ENCODE results near the gene INSIG2.

Gene INSIG2

DNA sequence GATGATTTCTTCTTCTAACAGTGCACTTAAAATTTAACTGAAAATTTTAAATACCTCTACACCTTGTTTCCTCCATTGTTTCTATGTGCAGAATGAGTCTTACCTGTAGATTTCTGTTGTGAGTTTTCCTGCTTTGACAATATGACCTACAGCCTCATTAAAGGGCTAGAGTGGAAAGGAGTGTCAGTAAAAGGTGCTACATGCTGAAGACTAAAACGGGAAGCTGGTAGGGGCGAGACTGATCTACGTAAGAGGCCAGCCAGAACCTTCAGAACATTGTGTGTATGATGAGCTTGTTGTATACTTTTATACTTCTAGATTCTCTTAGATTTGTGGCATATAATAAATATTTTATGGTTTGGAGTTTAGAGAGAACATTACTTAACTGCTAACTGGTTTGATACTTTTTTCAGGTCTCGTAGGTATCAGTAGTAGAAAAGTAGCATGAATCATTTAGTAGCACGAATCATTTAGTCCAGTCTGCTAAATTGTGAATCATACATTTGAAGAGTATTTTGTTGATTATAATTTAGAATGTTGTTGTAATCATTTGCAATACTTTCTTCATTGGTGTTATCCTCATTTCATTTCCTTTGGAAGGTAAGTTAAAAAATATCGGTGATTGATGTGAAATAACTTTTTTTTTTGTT, 14.3 kb downstream of the INSIG2 start:
- no peak for DNase-seq (ENCODE audit: low spot score)

- DNase-seq (ENCODE audit: low spot score), result no peak
These were observed 16.0 kb downstream of the INSIG2 start for GRCh38 chr2:118103951-118104940.

GRCh38 chr2:118105497-118105896, 17.2 kb downstream of the INSIG2 start:
- no peak for DNase-seq (ENCODE audit: low spot score)

- DNase-seq (ENCODE audit: low spot score), result no peak
These were observed 18.7 kb downstream of the INSIG2 start for GRCh38 chr2:118106926-118107325.

DNA sequence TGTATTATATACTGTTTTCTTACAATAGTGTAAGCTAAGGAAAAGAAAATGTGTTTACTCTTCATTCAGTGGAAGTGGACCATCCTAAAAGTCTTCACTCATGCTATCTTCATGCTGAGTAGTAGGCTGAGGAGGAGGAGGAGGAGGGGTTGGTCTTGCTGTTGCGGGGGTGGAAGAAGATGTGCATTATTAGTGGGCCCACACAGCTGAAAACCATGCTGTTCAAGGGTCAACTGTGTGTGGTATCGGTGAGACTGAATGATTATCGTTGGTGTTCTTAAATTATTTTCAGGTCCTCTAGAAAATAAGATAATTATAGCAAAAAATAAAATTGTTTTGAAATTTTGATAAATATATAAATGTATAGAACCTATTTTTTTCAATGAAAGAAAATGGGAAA, 22.0 kb downstream of the INSIG2 start:
- DNase-seq (ENCODE audit: low spot score), result no peak

DNA sequence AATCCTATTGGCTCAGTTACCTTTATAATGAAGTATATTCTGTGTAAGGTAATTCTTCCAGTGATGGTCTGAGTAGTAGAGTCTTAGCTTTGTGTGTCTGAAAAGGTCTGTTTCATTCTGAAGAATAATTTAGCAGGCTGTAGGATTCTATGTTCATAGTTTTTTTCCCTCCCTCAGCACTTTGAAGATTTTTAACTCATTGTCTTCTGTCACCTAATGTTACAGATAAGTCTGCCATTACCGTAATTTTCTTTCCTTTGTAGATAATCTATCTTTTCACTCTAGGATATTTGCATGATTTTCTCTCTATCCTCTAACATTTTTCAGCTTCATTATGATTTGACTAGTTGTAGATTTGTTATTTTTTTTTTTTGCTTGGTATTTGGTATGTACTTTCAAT, 22.7 kb downstream of the INSIG2 start:
- DNase-seq (ENCODE audit: low spot score), result no peak

DNA sequence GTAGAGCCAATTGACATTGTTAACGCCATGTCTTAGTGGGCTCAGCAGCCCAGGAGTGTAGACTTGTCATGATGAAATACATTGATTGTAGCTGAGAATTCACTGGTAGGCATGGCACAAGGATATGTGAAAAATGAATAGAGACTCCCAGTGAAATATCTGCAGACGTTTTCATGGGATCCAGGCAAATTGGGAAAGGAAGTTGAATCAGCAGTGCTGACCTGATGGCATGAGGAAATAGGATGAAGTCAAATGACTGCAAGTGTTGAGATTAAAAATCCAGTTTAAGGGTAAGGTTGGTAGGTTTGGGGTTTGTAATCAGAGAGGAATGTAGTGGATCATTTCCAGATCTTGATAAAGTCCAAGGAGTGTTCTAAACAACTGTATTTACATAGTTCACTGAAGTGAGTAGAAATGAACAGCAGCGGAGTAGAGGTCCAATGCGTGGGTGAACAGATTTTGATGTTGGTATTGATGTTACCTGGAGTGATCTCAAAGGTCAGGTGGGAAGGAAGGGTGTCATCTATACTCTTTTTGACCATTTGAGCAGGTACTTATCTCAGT, 24.6 kb downstream of the INSIG2 start:
- no peak for DNase-seq (ENCODE audit: low spot score)

DNA sequence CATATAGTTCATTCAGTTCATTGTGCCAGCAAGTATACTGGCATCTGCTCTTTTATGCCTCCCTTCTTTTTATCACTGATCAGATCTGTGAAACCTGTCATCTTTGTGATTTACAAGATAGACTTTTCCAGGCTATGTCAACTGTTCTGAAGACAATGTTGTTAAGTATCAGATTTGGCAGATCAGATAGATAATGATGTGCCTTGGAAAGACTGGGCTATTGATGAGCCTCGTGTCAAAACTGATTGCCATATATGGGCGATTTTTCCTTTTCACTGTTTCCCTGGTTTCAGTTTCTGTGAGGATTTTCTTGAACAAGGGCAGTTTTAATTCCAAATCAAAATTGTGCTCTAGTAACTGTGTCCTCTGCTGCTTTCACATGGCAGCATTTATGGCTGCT, 26.6 kb downstream of the INSIG2 start:
- DNase-seq (ENCODE audit: low spot score), result no peak

- no peak for DNase-seq (ENCODE audit: low spot score)
These were observed 27.5 kb downstream of the INSIG2 start for GRCh38 chr2:118115761-118116160.

GRCh38 chr2:118118479-118118878, 30.2 kb downstream of the INSIG2 start:
- no peak for DNase-seq (ENCODE audit: low spot score)

DNA sequence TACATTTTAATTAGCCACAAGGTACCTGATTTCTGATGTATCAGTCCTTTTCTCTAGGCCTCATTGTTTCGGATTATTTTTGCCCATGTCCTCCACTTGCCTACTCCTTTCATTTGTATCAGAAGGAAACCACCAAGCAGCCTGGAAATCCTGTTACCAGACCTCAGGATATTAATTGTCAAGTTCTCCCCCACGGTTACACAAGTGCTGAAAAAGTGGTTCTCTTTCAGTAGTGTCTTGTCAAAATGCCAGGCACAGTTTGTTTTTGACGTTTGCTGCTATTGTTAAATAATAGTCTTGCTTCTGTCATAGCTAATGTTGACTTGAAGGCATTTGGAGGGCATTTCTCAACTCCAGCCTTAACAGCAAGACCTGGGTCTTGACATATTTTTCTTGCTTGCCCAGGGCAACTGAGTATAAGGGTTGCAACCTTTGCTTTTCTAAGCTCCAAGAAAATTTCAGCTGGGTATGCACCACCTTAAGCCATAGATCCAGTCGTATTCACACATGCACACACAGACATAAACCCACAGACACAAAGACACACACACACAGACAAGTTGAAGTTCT, 31.0 kb downstream of the INSIG2 start:
- DNase-seq (ENCODE audit: low spot score), result no peak

GRCh38 chr2:118119761-118120400, 31.6 kb downstream of the INSIG2 start:
- no peak for DNase-seq (ENCODE audit: low spot score)

DNA sequence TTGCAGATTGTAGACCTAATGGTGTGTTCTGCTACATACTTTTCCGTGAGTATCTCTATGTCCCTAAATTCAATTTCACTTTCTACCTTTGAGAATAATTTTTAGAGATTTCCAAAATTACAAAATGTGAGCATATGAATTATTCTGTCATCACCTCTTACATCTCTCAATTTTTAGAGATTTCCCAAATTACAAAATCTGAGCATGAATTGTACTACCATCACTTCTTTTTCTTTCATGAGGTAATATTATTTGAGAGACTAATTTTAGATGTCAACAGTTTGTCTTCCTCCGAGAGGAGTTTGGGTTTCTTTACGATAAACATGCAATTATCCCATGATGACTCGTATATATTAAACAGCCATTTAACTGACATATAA, 32.1 kb downstream of the INSIG2 start:
- no peak for DNase-seq (ENCODE audit: low spot score)

DNA sequence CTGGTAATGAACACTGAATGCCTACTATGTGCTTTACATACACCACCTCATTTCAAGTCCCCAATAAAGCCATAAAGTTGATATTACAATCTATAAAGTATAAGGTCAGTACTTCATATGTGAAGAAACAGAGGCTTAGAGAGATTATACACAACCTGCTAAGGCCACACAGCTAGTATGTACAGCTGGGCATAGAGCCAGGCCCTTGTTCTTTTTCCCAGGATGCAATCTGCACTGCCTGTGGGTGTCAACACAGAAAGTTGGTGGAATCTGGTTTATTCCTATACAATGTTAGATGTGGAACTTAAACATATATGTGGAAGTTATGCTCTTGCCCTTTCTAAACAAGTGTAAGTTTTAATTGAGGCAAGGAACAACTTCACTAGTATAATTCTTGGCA, 32.8 kb downstream of the INSIG2 start:
- no peak for DNase-seq (ENCODE audit: low spot score)

GRCh38 chr2:118121986-118122524, 33.8 kb downstream of the INSIG2 start:
- no peak for DNase-seq (ENCODE audit: low spot score)

DNA sequence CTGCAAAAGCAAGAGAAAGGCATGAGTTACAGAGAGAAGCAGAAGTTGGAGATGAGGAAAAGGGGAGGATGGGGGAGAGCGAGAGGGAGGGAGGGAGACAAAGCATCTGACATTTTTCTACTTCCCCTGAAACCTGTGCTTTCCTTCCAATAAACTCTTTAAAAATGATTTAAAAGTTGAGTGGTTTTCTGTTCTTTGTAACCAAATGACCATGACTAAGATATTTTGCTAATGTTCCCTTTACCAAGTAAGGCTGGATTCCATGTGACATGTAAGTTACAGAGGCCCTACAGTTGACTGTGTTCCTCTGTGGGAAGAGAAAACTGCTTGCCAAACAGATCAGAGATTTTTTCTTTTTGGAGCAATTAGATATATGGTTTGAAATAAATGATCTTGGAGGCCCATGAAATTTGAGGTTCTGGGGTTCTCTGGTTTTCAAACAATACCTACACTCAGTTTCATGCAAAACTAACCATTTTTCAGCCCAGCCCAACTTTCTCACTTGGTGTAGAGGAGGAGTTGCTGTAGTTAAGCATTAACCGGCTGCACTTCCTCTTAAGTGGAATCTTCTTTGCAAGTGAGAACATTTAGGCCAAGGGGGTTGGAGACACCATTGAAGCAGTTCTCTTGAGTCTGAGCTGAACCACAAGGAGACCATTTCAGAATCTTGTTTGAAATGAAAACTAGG, 34.5 kb downstream of the INSIG2 start:
- DNase-seq (ENCODE audit: low spot score), result no peak

DNA sequence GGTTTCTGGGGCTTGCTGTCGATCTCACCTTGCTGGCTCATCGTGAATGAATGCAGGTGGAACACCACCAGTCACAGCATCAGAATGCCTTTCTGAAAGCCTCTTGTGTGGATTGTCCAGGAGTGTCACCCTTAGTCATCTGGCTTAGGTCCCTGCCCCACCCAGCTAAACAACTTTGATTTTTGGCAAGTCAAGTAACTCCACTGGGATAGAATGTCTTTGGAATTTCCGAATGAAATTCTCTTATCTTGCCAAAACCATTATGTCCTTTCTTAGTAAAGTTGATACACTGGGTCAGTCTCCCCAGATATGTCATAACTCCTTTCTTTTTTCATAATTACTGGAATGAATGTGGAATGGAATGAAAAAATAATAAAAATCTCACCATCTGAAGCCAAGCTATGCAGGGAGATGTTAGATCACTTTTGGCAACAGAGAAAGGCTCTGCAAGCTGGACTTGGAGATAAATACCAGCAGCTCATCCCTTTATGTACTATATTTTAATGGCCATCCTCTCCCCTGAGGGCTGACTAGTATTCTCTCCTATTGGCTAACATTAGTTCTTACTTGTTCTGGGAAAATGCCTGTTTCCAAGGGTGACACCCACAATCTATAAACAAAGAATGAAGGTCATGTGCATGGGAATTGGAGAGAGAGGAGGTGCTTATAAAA, 35.4 kb downstream of the INSIG2 start:
- DNase-seq (ENCODE audit: low spot score), result no peak

DNA sequence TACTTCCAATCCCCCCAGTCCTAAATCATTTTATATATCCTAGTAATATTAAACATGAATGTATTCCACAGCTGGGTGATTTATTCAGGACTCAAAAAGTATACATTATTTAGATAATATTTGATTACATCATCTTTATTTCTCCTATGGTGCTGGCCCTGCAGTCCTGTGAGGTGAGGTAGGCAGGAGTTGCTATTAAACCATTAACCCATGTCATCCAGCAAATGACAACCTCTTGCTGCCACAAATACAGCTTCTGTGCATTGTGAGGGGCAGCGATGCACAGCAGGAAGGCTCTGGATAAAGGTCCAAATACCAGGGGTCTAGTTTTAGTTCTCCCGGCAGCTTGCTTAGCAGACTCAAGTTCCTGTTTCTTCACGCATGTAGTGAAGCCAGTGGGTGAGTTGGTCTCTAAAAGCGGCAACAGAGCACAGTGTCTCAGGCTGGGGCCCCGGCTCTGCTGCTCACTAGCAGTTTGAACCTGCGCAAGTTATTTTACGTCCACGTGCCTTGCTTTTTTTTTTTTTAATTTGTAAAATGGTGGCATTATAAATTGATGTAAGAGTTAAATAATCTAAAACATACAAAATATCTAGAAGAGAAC, 36.1 kb downstream of the INSIG2 start:
- no peak for DNase-seq (ENCODE audit: low spot score)

DNA sequence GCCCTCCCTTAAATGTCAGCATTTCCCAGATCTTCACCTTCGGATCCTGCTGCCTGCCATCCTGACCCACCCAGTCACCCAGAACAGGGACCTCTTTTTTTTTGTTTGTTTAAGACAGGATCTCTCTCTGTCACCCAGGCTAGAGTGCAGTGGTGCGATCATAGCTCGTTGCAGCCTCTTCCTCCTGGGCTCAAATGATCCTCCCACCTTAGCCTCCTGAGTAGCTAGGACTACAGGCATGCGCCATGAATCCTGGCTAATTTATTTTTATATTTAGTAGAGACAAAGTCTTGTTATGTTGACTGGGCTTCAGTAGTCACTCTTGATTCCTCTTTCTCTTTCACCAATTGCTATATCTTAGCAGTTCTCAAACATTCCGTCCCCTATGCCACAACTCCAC, 39.0 kb downstream of the INSIG2 start:
- DNase-seq (ENCODE audit: low spot score), result no peak

DNA sequence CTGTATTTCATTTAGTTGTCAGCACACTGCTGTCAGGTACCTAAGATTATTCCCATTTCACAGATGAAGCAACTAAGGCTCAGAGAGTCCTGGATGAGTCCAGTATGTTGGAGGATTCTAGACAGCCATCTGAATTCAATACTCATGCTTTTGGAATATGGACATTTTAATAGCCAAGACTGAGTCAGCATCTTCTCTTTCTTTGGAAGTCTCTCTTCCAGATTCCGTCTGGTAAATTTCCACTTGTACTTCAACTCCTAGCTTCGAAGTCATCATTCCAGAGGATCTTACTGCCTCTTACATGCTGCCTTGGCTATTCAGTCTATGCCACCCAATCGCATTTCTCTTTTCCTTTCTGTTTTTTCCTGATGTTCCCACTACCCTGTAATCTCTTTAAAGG, 40.6 kb downstream of the INSIG2 start:
- DNase-seq (ENCODE audit: low spot score), result no peak
